Measurements from ENCODE around the gene ARHGEF28.

The ARHGEF28 gene

GRCh38 chr5:73831066-73831465 lies 205.1 kb downstream of the ARHGEF28 start:
- TF ChIP-seq FOXP2 (optimal IDR thresholded peaks at IDR 0.05; ENCODE audit: borderline replicate concordance, extremely low read depth, extremely low read length, insufficient read depth): no peak
- TF ChIP-seq, protein P1, sequence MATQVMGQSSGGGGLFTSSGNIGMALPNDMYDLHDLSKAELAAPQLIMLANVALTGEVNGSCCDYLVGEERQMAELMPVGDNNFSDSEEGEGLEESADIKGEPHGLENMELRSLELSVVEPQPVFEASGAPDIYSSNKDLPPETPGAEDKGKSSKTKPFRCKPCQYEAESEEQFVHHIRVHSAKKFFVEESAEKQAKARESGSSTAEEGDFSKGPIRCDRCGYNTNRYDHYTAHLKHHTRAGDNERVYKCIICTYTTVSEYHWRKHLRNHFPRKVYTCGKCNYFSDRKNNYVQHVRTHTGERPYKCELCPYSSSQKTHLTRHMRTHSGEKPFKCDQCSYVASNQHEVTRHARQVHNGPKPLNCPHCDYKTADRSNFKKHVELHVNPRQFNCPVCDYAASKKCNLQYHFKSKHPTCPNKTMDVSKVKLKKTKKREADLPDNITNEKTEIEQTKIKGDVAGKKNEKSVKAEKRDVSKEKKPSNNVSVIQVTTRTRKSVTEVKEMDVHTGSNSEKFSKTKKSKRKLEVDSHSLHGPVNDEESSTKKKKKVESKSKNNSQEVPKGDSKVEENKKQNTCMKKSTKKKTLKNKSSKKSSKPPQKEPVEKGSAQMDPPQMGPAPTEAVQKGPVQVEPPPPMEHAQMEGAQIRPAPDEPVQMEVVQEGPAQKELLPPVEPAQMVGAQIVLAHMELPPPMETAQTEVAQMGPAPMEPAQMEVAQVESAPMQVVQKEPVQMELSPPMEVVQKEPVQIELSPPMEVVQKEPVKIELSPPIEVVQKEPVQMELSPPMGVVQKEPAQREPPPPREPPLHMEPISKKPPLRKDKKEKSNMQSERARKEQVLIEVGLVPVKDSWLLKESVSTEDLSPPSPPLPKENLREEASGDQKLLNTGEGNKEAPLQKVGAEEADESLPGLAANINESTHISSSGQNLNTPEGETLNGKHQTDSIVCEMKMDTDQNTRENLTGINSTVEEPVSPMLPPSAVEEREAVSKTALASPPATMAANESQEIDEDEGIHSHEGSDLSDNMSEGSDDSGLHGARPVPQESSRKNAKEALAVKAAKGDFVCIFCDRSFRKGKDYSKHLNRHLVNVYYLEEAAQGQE (IDR thresholded peaks at IDR 0.05; ENCODE audit: insufficient read depth in 1 of 2, low read depth in 2 of 2, low read length in 2 of 2): no peak
- no peak for TF ChIP-seq TAF1 (IDR thresholded peaks at IDR 0.05; ENCODE audit: borderline replicate concordance, insufficient read depth, low read length)
- TF ChIP-seq SIN3A (IDR thresholded peaks at IDR 0.05; ENCODE audit: borderline replicate concordance, insufficient read depth, low read length): no peak
- no peak for TF ChIP-seq POLR2AphosphoS5 (IDR thresholded peaks at IDR 0.05; ENCODE audit: low read depth, low read length)

GRCh38 chr5:73834693-73835092 lies 208.7 kb downstream of the ARHGEF28 start:
- no peak for TF ChIP-seq FOXP2 (optimal IDR thresholded peaks at IDR 0.05; ENCODE audit: borderline replicate concordance, extremely low read depth, extremely low read length, insufficient read depth)
- no peak for TF ChIP-seq TAF1 (IDR thresholded peaks at IDR 0.05; ENCODE audit: borderline replicate concordance, insufficient read depth, low read length)
- TF ChIP-seq SIN3A (IDR thresholded peaks at IDR 0.05; ENCODE audit: borderline replicate concordance, insufficient read depth, low read length): no peak
- TF ChIP-seq, protein P1 (IDR thresholded peaks at IDR 0.05; ENCODE audit: insufficient read depth in 1 of 2, low read depth in 2 of 2, low read length in 2 of 2): no peak

DNA sequence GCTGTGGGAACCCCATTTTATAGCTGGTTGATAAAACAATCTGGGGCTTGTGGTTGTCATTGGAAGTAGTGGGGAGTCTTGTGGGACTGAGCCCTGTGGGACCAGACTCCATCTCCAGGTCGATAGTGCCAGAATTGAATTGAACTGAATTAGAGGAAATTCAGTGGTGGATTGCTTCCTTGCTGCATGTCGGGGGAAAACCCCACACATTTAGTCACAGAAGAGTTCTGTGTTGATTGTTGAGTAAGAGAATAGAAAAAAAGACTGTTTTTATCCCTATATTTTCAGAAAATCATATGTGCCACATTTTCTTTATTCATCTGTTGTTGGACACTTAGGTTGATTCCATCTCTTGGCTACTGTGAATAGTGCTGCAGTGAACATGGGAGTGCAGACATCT lies 209.7 kb downstream of the ARHGEF28 start:
- TF ChIP-seq SIN3A (IDR thresholded peaks at IDR 0.05; ENCODE audit: borderline replicate concordance, insufficient read depth, low read length) (no peak), FOXP2 (optimal IDR thresholded peaks at IDR 0.05; ENCODE audit: borderline replicate concordance, extremely low read depth, extremely low read length, insufficient read depth) (no peak), POLR2AphosphoS5 (IDR thresholded peaks at IDR 0.05; ENCODE audit: low read depth, low read length) (no peak), TAF1 (IDR thresholded peaks at IDR 0.05; ENCODE audit: borderline replicate concordance, insufficient read depth, low read length) (no peak)
- TF ChIP-seq, protein P1 (IDR thresholded peaks at IDR 0.05; ENCODE audit: insufficient read depth in 1 of 2, low read depth in 2 of 2, low read length in 2 of 2): no peak

DNA sequence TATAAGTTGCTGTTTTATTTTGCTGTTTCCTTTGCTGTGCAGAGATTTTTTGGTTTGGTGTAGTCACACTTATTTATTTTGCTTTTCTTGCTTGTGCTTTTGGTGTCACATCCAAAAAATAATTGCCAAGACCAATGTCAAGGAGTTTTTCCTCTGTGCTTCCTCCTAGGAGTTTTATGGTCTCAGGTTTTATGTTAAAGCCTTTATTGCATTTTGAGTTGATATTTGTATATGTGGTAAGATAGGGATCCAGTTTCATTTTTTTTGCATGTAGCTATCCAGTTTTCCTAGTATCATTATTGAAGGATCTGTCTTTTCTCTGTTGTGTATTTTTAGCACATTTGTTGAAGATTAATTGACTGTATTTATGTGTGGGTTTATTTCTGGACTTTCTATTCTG lies 210.6 kb downstream of the ARHGEF28 start:
- TF ChIP-seq, protein P1 (IDR thresholded peaks at IDR 0.05; ENCODE audit: insufficient read depth in 1 of 2, low read depth in 2 of 2, low read length in 2 of 2): no peak
- TF ChIP-seq FOXP2 (optimal IDR thresholded peaks at IDR 0.05; ENCODE audit: borderline replicate concordance, extremely low read depth, extremely low read length, insufficient read depth) (no peak), SIN3A (IDR thresholded peaks at IDR 0.05; ENCODE audit: borderline replicate concordance, insufficient read depth, low read length) (no peak), TAF1 (IDR thresholded peaks at IDR 0.05; ENCODE audit: borderline replicate concordance, insufficient read depth, low read length) (no peak), POLR2AphosphoS5 (IDR thresholded peaks at IDR 0.05; ENCODE audit: low read depth, low read length) (no peak)

GRCh38 chr5:73838901-73839300 lies 212.9 kb downstream of the ARHGEF28 start:
- TF ChIP-seq, protein P1 (IDR thresholded peaks at IDR 0.05; ENCODE audit: insufficient read depth in 1 of 2, low read depth in 2 of 2, low read length in 2 of 2): no peak
- TF ChIP-seq SIN3A (IDR thresholded peaks at IDR 0.05; ENCODE audit: borderline replicate concordance, insufficient read depth, low read length) (no peak), POLR2AphosphoS5 (IDR thresholded peaks at IDR 0.05; ENCODE audit: low read depth, low read length) (no peak), FOXP2 (optimal IDR thresholded peaks at IDR 0.05; ENCODE audit: borderline replicate concordance, extremely low read depth, extremely low read length, insufficient read depth) (no peak), TAF1 (IDR thresholded peaks at IDR 0.05; ENCODE audit: borderline replicate concordance, insufficient read depth, low read length) (no peak)
